ENCODE measurements around the gene MATR3.

DNA sequence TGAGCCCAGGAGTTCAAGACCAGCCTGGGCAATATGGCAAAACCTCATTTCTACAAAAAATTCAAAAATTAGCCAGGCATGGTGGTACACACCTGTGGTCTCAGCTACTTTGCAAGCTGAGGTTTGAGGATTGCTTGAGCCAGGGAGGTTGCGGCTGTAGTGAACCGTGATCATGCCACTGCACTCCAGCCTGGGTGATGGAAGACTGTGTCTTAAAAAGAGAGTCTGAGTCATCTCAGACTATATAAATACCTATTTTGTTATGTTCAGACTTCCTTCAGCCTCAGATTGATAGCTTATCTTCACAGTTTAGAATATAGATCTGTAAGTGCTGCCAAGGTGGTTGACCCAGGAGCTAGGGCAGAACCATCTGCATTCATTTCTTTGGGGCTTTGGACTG, 46.5 kb downstream of the MATR3 start:
- TF ChIP-seq POLR2A (IDR thresholded peaks at IDR 0.05; ENCODE audit: low read depth, low read length) (no peak), POLR2AphosphoS5 (IDR thresholded peaks at IDR 0.05; ENCODE audit: low read depth, low read length) (no peak)

Measured in GM12892 (cell line).